ENCODE measurements around the gene MACO1.
A peak's percentile ranks its signal among the peaks of the same experiment; 100 is the strongest.
"Not testable (repeated sequence)": the region's sequence is repeated elsewhere in the genome, so short reads cannot be mapped to it uniquely, and the experiment has no call there.

The MACO1 gene

GRCh38 chr1:25423206-25423605 lies 7.5 kb upstream of the MACO1 start:
- not testable (repeated sequence) for DNase-seq (ENCODE audit: low read depth)

- DNase-seq (ENCODE audit: low read depth), result peak; percentile 58
Measured at GRCh38 chr1:25425098-25426085, 5.3 kb upstream of the MACO1 start.

GRCh38 chr1:25427696-25428095 lies 3.0 kb upstream of the MACO1 start:
- DNase-seq (ENCODE audit: low read depth), result no peak

GRCh38 chr1:25428475-25429166 lies 2.1 kb upstream of the MACO1 start:
- DNase-seq (ENCODE audit: low read depth), result no peak

GRCh38 chr1:25430967-25431881 lies 527 bp downstream of the MACO1 start:
- no peak for DNase-seq (ENCODE audit: low read depth)

GRCh38 chr1:25431955-25432719 lies 1.4 kb downstream of the MACO1 start:
- peak; percentile 11 for DNase-seq (ENCODE audit: low read depth)

GRCh38 chr1:25432749-25433388 lies 2.2 kb downstream of the MACO1 start:
- no peak for DNase-seq (ENCODE audit: low read depth)

GRCh38 chr1:25433389-25434186 lies 2.9 kb downstream of the MACO1 start:
- DNase-seq (ENCODE audit: low read depth), result peak; percentile 7

GRCh38 chr1:25435397-25436108 lies 4.9 kb downstream of the MACO1 start:
- DNase-seq (ENCODE audit: low read depth), result peak; percentile 50

- no peak for DNase-seq (ENCODE audit: low read depth)
Measured at GRCh38 chr1:25437672-25438071, 7.0 kb downstream of the MACO1 start.

GRCh38 chr1:25439287-25439686 lies 8.6 kb downstream of the MACO1 start:
- DNase-seq (ENCODE audit: low read depth), result no peak

- peak; percentile 45 for DNase-seq (ENCODE audit: low read depth)
Measured at GRCh38 chr1:25442178-25442577, 11.5 kb downstream of the MACO1 start.

GRCh38 chr1:25443030-25443699 lies 12.5 kb downstream of the MACO1 start:
- no peak for DNase-seq (ENCODE audit: low read depth)

- not testable (repeated sequence) for DNase-seq (ENCODE audit: low read depth)
Measured at GRCh38 chr1:25444604-25445003, 13.9 kb downstream of the MACO1 start.

GRCh38 chr1:25445993-25446538 lies 15.4 kb downstream of the MACO1 start:
- no peak for DNase-seq (ENCODE audit: low read depth)

- DNase-seq (ENCODE audit: low read depth), result no peak
Measured at GRCh38 chr1:25447547-25447946, 16.9 kb downstream of the MACO1 start.

GRCh38 chr1:25450891-25451290 lies 20.2 kb downstream of the MACO1 start:
- no peak for DNase-seq (ENCODE audit: low read depth)

GRCh38 chr1:25451908-25452307 lies 21.2 kb downstream of the MACO1 start:
- no peak for DNase-seq (ENCODE audit: low read depth)

Data from iris pigment epithelial cell (primary cell).